Cortex of kidney (tissue), 1 donor: ENCODE measurements around the gene TP53I13.

Experiments
- DNase-seq: peaks from one replicate; lab custom pipeline; 2025; lab: John Stamatoyannopoulos, UW

Gene TP53I13

DNA sequence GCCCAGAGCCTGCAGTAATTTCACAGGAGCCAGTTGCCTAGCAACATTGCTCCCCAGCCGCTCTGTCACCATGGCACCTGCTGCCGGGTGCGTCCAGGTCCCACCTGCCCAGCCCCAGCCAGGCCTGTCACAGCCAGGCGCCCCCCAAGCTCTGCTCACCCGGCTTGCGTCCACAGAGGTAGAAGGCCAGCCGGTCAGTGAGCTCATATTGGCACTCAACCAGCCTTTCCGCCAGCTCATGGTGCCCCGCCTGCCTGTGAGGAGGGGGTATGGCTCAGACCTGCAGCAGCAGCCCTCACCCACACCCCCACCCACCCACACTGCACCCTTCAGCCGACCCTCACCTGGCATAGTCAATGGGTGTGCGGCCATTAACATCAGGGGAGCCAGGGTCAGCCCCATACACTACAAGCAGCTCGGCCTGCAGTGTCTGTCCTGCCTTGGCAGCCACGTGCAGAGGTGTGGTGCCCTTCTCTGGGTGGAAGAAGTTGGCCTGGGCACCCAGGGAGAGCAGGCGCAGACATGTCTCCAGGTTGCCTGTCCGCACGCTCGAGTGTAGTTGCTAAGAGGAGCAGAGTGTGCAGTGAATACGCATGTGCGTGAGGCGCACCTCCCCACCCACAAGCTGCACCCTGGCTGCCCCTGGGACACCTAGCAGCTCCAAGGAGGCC, 13.2 kb downstream of the TP53I13 start:
- DNase-seq, result no peak

DNA sequence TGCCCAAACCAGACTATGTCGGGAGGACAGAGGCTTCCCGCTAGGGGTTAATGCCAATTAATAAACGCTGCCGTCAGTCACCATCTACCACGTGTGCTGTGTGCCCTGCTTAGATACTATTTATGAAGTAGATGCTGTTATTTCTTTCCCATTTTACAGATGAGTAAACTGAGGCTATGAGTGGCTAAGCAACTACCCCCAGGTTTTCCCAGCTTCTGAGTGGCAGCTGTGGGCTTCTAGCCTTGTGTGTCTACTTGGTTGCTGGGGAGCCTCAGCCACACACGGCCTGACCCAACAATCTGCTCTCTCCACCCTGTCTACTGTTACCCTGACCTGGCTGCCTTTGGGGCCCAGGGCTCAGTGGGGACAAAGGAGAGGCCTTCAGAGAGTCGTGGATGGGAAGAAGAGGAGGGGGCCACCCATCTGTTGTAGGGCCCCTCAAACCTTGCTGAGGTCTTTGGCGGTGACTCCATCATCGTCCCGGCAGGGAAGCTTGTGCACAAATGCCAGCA, 13.8 kb downstream of the TP53I13 start:
- no peak for DNase-seq

DNA sequence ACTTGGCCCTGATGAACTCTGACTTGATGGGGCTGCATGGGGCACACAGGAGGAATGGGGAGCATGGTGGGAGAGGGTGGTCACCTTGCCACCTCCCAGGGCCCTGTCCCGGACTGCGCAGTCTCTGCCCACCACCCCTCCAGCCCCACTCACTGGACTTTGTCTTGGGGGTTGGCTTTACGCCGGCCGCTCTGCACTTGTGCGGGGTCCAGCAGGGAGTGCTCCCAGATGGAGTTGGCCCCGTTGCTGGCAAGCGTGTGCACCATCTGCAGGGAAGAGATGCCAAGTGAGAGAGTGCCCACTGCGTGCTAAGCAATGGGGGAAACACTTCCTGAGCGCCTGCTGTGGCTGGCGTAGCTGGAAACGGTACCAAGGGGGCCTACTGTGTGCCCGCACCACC, 14.3 kb downstream of the TP53I13 start:
- DNase-seq, result no peak

DNA sequence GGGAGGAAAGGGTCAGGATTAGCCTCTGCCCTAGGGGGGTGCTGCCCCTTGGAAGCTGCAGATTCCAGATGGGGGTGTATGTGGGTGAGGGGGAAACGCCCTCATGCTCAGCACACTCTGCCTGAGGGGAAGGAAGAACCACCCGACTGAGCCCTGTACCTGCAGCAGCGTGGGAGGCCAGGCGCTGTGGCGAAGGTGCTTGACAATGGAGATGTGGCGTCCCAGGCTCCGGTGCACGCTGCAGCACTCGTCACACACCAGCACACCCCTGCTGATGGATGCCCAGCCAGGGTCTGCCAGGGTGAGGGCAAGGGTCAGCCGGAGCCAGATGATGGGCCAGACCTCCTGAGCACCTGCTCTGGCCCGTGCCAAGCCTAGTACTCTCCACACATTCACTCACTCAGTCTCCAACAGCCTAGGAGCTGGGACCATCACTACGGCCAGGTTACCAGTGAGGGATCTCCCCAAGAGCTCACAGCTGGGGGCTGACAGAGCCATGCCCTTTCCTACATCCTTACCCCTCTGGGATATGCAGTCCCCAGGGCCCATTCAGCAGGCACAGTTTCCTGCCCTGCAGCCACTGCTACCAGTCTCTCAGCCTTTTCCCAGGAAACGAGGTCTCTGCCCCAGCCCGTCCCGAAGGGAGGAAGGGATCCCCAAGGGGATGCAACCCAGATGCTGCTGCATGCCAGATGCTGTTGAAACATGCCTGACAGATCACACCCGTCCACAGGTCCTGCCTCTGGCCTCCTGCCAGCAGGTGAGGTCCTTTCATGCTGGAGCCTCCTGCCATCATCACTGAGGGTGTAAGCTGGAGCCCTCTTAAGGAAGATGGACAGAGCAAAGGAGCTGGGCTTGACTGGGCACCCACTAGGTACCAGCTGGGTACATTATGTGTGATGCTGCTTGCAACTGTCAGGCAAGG, 15.1 kb downstream of the TP53I13 start:
- DNase-seq, result no peak

DNA sequence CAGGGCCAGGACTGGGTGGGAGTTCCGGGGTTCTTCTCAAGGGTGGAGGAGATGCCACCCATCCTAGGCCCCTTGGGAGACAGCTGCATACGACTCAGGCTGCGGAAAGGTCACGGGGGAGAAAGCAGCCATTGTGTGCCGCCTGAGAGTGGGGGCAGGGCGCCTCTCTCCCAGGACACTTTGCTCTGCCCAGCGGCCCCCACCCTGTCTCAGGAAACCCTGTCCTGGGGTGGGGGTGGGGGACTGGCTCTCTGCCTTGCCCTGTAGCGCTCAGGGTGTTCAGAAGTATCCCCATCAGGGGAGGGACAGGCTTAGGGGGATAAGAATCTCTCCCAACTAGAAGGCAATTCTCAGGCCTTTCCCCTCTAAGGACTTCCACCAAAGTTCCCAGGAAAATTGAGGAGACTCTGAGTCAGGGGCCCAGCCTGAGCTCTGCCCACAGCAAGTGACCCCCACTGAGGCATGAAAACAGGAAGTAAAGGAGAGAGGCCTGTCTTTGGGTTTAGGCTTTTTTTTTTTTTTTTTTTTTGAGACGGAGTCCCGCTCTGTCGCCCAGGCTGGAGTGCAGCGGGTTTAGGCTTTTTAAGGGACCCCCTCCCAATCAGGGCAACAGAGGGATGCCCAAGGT, 16.1 kb downstream of the TP53I13 start:
- no peak for DNase-seq

DNA sequence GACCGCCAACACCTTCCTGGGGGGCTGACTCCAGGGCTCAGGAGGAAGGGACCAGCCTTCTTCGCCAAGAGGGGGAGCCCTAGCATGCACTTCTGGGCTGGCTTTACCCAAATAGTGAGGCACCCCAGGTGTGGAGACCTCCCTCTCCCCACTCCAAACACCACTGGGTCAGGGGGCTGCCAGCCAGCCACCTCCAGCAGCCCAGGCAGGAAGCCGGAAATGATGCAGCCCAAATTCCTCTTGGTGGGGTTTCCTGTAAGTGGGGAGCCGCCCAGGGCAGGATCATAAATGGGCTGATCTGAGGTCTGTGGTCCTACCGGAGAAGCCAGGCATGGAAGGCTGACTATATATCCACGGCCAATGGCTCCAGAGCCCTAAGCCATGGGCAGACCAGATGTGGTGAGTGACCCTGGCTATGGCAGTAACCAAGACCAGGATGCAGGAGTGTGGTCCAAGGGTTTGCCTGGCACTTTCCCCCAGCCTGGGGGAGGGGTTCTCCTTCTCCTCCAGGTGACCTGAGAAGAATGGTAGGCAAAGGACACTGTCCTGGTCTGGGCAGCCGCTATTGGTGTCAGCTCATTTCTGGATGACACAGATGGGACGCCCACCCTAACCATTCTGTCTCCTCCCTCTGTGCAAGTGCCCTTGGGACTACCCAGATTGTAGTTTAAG, 16.7 kb downstream of the TP53I13 start:
- DNase-seq, result no peak

DNA sequence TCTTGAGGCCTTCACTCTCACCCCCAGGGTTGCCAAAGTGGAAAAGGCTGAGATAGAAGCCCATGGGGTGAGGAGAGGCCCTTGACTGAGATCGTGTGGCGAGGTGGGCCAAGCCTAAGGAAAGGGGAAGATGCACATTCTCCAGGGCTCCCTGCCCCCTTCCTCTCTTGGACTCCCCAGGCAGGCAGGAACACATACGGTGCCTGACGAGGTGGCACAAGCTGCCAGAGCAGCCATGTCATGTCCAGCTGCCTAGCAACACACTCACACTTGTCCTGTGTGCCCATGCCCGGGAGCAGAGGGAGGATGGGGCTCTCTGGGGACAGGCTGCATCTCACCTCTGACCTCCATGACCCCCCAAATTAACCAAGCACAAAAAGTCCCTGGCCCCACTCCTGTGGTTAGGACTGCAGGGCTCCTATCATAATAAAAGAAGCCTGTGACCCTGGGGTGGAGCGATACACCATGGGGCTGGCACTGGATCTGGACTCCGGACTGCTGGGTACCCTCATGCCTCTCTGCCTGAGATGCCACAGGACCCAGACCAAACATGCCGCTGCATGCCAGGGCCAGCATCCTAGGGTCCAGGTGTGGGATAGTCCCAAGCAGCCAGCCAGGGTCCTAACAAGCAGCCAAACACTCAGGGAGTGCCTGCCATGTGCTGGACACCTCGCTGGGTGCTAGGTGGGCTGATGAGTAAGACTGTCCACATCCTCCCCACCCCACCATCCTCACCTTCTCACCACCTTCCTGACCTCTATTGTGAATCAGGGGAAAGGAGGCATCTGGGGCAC, 18.4 kb downstream of the TP53I13 start:
- no peak for DNase-seq

DNA sequence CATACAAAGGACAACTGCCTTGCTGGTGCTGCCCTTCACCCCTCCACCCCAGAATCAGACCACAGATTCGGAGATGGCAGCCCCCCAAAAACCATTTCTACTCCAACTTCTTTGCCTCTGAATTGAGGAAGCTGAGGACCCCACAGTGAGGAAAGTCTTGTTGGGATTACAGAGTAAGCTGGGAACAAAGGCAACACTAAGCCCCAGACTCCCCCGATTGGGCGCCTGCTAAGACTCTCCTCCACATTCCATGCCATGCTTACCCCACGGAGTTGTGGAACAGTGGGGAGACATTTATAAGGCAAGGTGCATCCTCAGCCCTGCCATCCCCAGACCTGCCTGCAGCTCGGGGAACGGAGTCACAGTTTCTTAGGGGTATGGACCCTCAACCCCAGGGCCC, 19.1 kb downstream of the TP53I13 start:
- DNase-seq, result no peak

DNA sequence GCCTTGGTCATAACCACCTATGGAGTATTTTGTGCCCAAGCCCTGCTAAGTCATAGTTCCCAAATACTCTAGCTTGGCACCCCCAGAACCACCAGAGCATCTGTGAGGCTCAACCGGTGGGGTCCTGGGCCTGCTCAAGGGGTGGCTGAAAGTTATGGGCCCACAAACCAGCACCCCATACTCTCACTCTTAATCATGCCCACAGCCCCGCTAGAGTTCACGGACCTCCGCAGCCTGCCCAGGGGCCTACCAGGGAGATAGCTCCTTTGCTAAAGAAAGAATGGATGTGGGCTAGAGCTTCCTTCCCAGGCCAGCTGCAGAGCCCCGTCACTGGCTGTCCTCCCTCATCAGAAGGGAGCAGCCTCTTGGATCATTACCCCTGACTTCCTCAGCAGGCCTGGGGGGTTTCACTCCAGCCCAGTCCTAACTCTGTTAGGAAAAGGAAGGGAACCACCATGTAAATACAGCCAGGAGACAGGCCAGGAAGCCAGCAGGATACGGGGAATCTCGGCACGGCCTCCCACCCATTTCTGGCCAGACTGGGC, 19.6 kb downstream of the TP53I13 start:
- DNase-seq, result no peak

DNA sequence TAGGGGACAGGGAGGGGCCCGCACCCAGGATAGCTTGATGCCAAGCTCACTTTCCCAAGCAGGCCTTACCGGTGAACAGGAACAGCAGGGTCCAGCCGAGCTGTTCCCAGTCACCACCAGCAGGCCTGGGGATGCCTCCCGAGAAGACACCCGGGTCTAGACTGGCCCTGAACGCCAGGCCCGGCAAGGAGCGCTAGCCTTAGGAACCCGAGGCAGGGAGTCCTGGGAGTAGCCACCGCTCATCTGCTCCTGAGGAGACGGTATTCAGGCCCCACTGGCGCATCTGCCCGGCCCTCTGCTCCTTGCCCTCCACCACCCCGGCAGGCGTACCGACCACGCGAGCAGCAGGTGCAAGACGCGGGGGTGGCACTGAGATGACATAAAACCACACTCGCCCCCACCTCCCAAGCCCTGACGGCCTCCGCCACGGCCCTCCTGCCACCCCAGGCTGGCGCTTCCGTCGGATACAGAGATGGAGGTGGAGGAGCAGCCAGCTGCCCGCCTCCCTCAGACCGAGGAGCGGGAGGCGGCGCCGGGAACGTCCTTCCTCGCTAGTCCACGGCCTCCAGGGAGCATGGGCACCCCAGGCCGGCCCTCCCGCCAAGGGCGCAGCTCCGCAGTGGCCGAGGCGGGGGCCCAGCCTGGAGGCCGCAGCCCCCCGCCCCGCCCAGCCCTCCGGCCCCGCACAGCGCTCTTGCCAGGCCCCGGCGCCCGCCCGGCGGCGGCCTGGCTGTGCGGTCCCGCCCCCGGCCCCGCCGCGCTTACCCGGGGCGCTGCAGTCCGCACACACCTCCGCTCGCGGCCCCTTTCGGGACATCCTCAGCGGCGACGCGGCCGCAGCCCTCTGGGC, 20.3 kb downstream of the TP53I13 start:
- DNase-seq, result no peak

DNA sequence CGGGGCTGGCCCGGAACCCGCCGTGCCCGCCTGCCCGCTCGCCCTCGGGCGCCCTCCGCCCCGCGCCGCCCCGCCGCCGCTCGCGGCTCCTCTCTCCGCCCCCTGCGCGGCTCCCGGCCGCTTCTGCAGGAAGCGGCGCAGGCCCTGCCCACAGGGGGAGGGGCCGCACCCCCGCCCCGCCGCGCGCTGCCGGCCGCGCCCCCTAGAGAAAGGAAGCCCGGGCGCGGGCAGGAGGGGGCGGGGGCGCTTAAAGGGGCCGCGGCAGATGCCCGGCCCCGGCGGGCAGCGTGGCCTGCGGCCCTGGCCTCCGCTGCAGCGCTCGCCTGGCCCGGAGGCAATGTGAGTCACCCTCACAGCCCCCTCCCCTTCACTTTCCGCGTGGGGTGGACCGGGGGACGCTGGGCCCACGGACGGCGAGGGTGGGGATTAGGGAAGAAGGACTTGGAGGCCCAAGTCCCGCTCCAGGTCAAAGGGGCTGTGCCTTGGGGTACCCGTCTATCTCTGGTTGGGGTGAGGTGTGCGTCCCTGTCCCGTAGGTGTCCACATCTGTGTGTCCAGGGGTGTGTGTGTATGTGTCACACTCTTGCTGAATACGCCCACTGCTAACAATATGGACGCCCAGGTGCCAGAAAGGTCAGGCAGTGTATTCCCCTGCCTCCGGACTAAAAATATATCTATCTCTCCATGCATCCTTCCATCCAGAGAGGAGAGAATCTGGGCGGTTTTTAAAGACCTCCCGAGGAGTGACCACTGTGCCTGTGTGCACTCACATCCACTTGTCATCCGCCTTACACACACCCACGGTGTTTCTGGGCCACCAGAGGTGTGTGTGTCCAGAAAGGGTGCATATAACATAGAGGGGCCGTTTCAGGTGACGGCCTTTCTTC, 21.3 kb downstream of the TP53I13 start, which contains the start of gene GIT1:
Gene GIT1, minus strand, starts transcription at position 125 of the 887 bp plus-strand sequence. CDS start 270 bp downstream, outside the sequence.
- no peak for DNase-seq

DNA sequence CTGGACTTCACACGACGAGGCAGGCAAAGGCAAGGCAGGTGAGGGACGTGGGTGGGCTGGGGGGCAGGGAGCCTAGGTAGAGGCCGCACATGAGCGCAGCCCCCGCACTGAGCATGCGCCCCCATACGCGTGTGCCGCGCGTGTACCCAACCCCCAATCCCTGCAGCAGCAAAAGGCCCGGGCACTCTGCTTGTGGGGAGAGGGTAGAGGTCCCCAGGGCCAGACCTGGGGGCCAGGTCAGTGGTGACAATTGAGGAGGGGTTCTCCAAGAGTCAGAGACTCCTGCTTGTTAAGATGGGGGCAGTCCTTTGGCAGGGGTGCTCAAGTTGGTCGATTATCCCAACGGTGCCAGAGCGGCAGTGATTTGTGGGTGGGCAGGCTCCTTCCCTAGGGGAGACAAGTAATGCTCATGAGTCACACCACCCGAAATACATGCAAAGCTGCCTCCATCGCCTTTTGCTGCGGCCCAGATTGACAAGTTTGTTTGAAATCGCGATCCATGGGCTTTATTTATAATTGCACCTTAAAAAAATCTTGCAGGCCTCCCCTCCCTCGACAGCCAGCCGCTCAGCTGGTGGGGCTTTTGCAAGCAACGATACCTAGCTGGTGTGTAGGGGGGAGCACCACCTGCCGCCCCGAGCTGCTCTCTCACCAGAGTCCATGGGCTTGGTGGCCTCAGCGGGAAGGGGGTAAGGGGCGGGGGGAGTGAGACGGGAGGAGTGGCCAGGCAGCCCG, 22.1 kb downstream of the TP53I13 start:
- no peak for DNase-seq

DNA sequence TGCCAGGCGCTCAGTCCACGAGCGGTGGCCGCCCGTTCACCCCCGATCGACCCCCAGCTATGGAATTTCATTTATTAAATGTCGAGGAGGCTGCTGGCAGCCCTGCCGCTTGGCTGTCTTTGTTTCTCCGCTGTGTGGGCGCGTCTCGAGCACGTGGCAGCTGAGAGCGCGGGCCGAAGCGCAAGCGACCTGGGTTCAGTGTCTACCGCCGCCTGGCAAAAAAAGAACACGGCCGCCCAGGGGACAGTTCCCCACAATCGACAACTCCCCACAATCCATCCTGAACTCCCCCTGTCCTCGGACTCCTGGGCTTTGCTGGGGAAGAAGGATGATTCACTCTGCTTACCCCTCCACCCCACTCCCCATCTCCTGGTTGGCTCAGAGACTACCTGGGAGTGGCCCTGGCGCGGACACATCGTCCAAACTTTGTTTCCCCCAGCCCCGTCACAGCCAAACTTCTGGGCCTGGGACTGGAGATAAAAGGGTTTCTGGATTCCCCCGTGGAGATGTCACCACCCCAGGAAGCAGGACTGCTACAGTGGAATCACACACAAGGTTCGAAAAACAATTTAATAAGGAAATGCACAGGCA, 22.7 kb downstream of the TP53I13 start:
- DNase-seq, result no peak

DNA sequence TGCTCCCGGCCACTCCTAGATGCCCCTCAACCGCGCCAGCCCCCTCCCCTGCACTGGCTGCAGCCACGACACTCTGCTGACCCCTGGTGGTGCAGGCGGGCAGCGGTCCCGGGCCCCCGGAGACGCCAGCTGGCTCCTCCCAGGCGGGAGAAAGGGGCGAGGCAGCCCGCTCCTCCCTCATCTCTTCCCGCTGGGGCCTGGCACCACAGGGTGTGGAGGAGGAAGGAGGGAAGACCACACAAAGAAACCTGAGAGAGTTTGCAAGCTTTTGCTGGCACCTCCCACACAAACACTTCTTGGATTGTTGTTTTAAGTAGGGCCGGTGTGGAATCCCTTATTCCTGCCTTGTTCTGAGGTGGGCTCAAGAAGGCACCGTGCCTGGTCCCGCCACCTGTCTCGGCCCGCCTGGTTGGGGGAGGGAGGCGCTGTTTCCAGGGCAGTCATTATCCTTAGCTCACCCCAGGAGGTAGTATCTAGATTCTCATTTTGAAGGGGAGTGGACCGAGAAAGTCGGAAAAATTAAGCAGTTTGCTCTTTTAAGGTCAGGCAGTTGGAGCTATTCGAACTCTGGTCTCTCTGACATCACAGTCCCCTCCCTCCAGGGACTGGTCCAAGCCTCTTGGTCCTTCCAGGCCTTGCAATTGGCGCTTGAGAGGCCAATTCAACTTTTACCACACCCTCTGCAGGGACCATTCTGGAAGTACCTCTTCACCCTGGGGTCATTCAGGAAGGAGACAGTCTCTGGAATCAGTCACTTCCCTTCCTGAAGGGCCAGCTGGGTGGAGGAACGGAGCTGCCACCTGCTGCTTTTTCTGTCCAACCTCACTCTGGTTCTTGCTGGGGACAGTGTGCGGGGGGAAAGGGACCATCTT, 23.5 kb downstream of the TP53I13 start:
- DNase-seq, result no peak

DNA sequence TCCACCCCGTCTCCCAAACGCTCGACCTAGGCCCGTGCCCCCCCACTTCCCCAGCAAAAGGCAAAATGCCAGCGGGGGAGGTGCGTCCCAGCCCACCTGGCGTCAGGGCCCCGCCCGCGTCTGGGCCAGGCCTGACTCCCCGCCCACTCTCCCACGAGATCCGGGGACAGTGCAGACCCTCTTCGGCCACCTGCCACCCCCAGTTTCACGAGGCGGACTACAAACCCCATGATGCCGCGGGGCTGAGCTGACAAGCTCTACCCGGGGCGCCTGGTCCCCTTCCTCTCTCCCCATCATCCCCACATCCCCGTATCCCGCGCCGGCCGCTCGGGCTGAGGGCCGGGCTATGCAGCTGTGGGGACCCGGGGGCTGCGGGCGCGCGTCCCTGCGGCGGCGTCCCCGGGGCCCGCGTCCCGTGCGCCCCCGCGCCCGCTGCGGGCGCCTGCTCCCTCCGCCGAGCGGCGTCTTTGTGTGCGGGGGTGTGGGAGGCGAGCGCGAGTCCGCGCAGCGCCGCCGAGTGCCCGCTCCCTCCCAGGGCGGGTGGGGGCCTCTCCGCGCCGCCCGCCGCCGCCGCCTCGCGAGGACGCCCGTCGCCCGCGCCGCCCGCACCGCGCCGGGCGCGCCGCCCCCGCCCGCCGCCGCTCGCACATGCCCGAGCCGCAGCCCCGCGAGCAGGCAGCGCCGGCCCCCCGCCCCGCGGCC, 24.5 kb downstream of the TP53I13 start, which contains the start of gene ANKRD13B:
Gene ANKRD13B, plus strand, starts transcription at position 283 of the 702 bp plus-strand sequence. CDS start 490 bp downstream, outside the sequence.
- DNase-seq, result no peak
